Measurements from ENCODE around the gene HELQ.
A peak's percentile ranks its signal among the peaks of the same experiment; 100 is the strongest.

The HELQ gene

DNA sequence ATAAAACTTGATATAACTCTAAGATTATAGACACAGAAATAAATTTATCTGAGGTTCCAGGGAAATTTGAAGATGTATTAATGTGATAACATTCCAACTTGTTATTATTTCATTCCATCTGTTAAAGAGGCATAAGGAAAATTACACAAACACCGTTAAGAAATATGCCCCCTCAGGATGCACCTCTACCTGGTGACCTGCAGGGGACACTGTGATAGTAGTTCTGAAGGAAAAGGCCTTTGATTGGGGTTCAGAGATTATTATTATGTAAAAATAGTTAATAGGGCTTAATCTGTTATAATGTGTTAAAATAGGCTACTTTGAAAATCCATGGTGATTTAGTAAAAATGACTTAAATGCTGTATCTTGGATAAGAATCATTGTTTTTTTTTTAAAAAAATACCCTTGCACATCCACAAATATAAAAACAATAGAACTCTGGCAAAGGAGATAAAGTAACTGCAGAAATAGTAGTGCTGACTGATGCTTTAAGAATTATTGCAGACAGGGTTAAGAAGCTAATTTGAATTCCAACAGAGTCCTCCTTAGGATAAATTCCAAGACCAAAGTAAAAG is 35.3 kb upstream of the HELQ start:
- H3K9ac ChIP-seq (ENCODE audit: insufficient read length), result peak overlapping the region; percentile 26
- no peak for TF ChIP-seq FOXP2 (optimal IDR thresholded peaks at IDR 0.05; ENCODE audit: control extremely low read depth, extremely low read length, insufficient read depth)
- TF ChIP-seq EZH2 (IDR thresholded peaks at IDR 0.05), result no peak
- TF ChIP-seq POLR2AphosphoS5 (IDR thresholded peaks at IDR 0.05; ENCODE audit: borderline replicate concordance, low read depth, low read length), result no peak
- H3K4me3 ChIP-seq, result no peak overlapping the region
- peak overlapping the region; percentile 40; the same call in 1 of the 2 replicates for H3K27ac ChIP-seq
- H3K9me3 ChIP-seq (ENCODE audit: low read depth, low read length), result no peaks in the 10 kb centered on the region
- H3K36me3 ChIP-seq (ENCODE audit: insufficient read depth, low read length), result no peaks in the 10 kb centered on the region
- no peak for DNase-seq (ENCODE audit: low read depth, low spot score)

DNA sequence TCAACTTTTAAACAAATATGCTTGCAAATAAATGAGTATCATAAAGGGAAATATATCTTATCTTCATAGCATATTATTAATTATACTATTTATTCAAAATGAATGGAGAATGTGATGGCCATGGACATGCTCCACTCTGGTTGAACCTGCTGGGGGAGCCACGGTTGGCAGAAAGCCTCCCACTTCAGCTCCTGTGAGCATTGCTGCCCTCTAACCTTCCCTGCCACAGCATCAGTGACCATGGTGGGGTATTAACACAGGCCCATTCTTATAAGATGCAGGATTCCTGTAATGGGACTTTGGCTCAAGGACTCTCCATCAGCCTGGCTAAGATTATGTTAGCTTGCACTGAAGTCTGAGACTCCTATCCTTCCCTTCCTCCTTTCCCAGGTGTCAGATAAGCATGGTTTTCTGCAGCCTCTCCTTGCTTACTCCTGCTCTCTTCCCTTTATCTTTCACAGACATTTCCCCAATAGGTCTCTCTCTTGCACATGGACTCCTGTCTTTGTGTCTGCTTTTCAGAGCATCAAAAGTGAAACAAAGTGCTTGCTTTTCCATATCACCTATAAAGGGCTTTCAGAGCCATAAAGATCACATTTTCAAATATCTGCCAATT is 34.2 kb upstream of the HELQ start:
- TF ChIP-seq FOXP2 (optimal IDR thresholded peaks at IDR 0.05; ENCODE audit: control extremely low read depth, extremely low read length, insufficient read depth) (no peak), POLR2AphosphoS5 (IDR thresholded peaks at IDR 0.05; ENCODE audit: borderline replicate concordance, low read depth, low read length) (no peak), EZH2 (IDR thresholded peaks at IDR 0.05) (no peak)
- Histone ChIP-seq H3K36me3 (ENCODE audit: insufficient read depth, low read length) (no peaks in the 10 kb centered on the region), H3K9ac (ENCODE audit: insufficient read length) (no peak overlapping the region), H3K9me3 (ENCODE audit: low read depth, low read length) (no peaks in the 10 kb centered on the region), H3K27ac (no peak overlapping the region), H3K4me3 (no peak overlapping the region)
- DNase-seq (ENCODE audit: low read depth, low spot score), result no peak

DNA sequence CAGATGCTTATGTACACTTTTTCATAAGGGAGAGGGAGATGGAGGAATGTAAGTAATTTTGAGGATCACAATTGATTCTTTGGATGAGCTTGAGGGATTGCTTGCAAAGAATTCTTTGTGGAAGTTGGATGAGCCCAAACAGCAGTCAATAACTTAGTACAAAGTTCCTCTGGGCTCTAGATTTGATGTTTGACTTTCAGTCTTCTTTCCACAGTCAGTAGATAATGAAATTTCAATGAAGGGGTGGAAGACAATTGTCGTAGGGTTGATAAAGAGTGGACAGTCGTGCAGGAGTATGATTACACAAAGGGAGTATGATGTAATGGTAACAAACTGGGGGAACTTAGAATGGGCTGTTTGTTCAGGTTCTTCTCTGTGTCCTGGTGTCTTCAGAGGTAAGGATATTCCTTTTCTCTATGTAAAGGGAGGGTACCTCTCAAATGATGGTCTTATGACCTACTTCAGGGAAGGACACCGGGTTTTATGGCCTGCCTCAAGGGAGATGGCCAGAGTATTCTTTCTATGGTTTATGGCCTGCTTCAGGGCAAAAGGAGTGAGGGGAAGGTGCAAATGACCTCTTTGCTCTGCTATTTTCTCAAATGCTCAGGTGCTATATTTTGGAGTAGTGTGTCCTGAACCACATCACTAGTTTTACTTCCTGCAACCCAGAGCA is 31.0 kb upstream of the HELQ start:
- DNase-seq (ENCODE audit: low read depth, low spot score), result no peak
- Histone ChIP-seq H3K9me3 (ENCODE audit: low read depth, low read length) (no peaks in the 10 kb centered on the region), H3K4me3 (no peak overlapping the region), H3K27ac (no peak overlapping the region), H3K9ac (ENCODE audit: insufficient read length) (no peak overlapping the region), H3K36me3 (ENCODE audit: insufficient read depth, low read length) (peaks cover 6% of the 10 kb centered on the region; the same call in 1 of the 2 replicates)
- TF ChIP-seq POLR2AphosphoS5 (IDR thresholded peaks at IDR 0.05; ENCODE audit: borderline replicate concordance, low read depth, low read length) (no peak), EZH2 (IDR thresholded peaks at IDR 0.05) (no peak), FOXP2 (optimal IDR thresholded peaks at IDR 0.05; ENCODE audit: control extremely low read depth, extremely low read length, insufficient read depth) (no peak)

DNA sequence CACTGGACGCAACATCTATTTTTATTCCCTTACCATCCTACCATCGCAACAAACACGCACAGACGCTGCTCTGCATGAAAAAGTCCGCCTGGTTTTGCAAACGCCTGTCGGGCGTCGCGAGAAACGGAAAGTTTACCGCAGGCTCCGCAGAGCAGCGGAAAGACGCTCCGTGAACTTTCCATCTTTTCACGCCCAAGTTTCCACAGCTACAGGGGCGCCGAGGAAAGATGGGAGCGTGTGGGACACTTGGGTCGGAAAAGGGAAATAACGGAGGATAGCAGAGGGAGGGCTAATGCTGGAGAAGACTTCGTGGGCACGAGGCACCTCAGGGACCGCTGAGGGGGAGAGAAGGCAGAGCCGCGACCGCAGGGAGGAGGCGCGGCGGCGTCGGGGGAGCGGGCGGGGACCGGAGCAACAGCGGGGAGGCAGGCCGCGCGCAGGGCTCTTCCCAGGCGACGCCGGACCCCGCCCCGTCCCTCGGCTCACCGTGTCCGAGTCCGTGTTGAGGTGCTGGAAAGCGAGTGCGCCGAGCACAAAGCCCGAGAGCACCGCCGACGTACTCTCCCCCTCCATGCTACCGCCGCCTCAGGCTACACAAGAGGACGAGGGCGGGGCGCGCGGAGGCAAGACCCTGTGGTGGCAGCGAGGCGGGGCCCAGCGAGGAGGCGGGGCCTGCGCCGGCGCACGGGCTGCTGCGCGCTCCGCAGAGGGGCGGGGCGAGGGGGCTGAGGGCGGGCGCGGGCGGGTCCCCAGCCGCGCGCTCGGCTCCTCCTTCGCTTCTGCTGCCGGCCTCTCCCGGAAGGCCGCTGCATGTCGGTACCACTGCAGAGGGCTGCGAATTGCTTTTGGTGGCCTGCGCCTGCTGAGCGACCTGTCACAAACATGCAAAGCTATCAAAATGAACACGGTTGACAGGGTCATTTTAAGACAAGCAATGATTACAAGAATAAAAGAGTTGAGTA is 29.2 kb upstream of the HELQ start, which contains the start of gene ABRAXAS1:
Gene ABRAXAS1 (minus strand): TSS at position 601 of the 962 bp plus-strand sequence. CDS start 28 bp downstream, at position 573.
- peak; percentile 96 for TF ChIP-seq POLR2AphosphoS5 (IDR thresholded peaks at IDR 0.05; ENCODE audit: borderline replicate concordance, low read depth, low read length)
- no peak for TF ChIP-seq FOXP2 (optimal IDR thresholded peaks at IDR 0.05; ENCODE audit: control extremely low read depth, extremely low read length, insufficient read depth)
- Histone ChIP-seq H3K4me3 (peak within 1 kb of the TSS; percentile 95), H3K9me3 (ENCODE audit: low read depth, low read length) (no peaks in the 10 kb centered on the region), H3K36me3 (ENCODE audit: insufficient read depth, low read length) (peaks cover 12% of the 10 kb centered on the region; the same call in 1 of the 2 replicates), H3K27ac (peak within 1 kb of the TSS; percentile 52; the same call in 1 of the 2 replicates), H3K9ac (ENCODE audit: insufficient read length) (peak within 1 kb of the TSS; percentile 81)
- DNase-seq (ENCODE audit: low read depth, low spot score), result no peak

GRCh38 chr4:83473966-83474365 is 18.3 kb upstream of the HELQ start:
- no peak for DNase-seq (ENCODE audit: low read depth, low spot score)

DNA sequence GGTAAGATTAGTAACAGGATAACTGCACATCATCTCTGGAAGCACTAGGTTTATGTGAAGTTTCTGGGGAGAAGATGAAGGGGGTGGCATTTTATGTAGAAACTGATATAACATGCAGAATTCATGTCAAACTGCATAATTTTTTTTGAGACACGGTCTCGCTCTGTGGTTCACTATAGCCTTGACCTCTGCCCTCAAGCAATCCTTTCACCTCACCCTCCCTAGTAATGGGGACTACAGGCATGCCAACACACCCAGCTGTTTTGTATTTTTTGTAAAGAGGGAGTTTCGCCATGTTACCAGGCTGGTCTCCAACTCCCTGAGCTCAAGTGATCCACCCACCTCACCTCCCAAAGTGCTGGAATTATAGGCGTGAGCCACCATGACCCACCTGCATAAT is 17.8 kb upstream of the HELQ start:
- peaks cover 27% of the 10 kb centered on the region for H3K36me3 ChIP-seq (ENCODE audit: insufficient read depth, low read length)
- TF ChIP-seq POLR2AphosphoS5 (IDR thresholded peaks at IDR 0.05; ENCODE audit: borderline replicate concordance, low read depth, low read length), result no peak
- no peak for TF ChIP-seq EZH2 (IDR thresholded peaks at IDR 0.05)
- TF ChIP-seq FOXP2 (optimal IDR thresholded peaks at IDR 0.05; ENCODE audit: control extremely low read depth, extremely low read length, insufficient read depth), result no peak
- no peak for DNase-seq (ENCODE audit: low read depth, low spot score)
- H3K4me3 ChIP-seq, result no peak overlapping the region
- no peaks in the 10 kb centered on the region for H3K9me3 ChIP-seq (ENCODE audit: low read depth, low read length)
- no peak overlapping the region for H3K27ac ChIP-seq
- H3K9ac ChIP-seq (ENCODE audit: insufficient read length), result no peak overlapping the region

More at GRCh38 chr4:83473966-83474365, 18.3 kb upstream of the HELQ start:
- Histone ChIP-seq H3K36me3 (ENCODE audit: insufficient read depth, low read length) (peaks cover 25% of the 10 kb centered on the region), H3K27ac (no peak overlapping the region), H3K9ac (ENCODE audit: insufficient read length) (no peak overlapping the region), H3K4me3 (no peak overlapping the region), H3K9me3 (ENCODE audit: low read depth, low read length) (no peaks in the 10 kb centered on the region)
- no peak for TF ChIP-seq EZH2 (IDR thresholded peaks at IDR 0.05)
- TF ChIP-seq POLR2AphosphoS5 (IDR thresholded peaks at IDR 0.05; ENCODE audit: borderline replicate concordance, low read depth, low read length), result no peak
- TF ChIP-seq FOXP2 (optimal IDR thresholded peaks at IDR 0.05; ENCODE audit: control extremely low read depth, extremely low read length, insufficient read depth), result no peak

GRCh38 chr4:83456184-83456501 is 520 bp upstream of the HELQ start:
- Histone ChIP-seq H3K9me3 (ENCODE audit: low read depth, low read length) (no peaks in the 10 kb centered on the region), H3K9ac (ENCODE audit: insufficient read length) (peak overlapping the region; percentile 98), H3K4me3 (peak overlapping the region; percentile 100), H3K36me3 (ENCODE audit: insufficient read depth, low read length) (peaks cover 54% of the 10 kb centered on the region), H3K27ac (peak overlapping the region; percentile 77)
- DNase-seq (ENCODE audit: low read depth, low spot score), result no peak
- TF ChIP-seq FOXP2 (optimal IDR thresholded peaks at IDR 0.05; ENCODE audit: control extremely low read depth, extremely low read length, insufficient read depth) (no peak), EZH2 (IDR thresholded peaks at IDR 0.05) (no peak), POLR2AphosphoS5 (IDR thresholded peaks at IDR 0.05; ENCODE audit: borderline replicate concordance, low read depth, low read length) (no peak)

Data from SK-N-MC (cell line).